Body of pancreas (tissue), 4 donors: ENCODE results near the gene DDR2. TPM values are rescaled to one million over a fixed set of nuclear protein-coding genes. Genes with fewer than 3 reads are reported as not detected.

Experiments
- ATAC-seq: fragments of 150-250 bp; one replicate; pipeline ENCODE4 v1.9.1; 2016
- DNase-seq, 4 donors: peaks; one replicate each; pipeline ENCODE4 v3.0.0-alpha.2; 2019
- H3K27ac ChIP-seq, 4 donors: fragments of 200-600 bp; sonication (generic); 1 replicate in 3 of 4; 2 replicates in 1 of 4; pipeline versions ENCODE4 v1.5.1 to v1.6.1; 2016 to 2019; ENCODE audit warnings: mild to moderate bottlenecking in 1 of 4, mixed read lengths in 1 of 4, moderate library complexity in 1 of 4
- H3K27me3 ChIP-seq, 2 donors: fragments of 200-600 bp; sonication (generic); one replicate each; pipeline ENCODE4 v1.6.0; 2016; ENCODE audit warnings: mild to moderate bottlenecking in 1 of 2
- H3K36me3 ChIP-seq, 2 donors: fragments of 200-600 bp; sonication (generic); replicated peaks in 1 of 2; 2 replicates each; pipeline ENCODE4 v1.5.1; 2016; ENCODE audit warnings: low read depth in 2 of 2; ENCODE audit not compliant: insufficient read depth in 1 of 2
- H3K4me1 ChIP-seq: fragments of 200-600 bp; sonication (generic); one replicate; pipeline ENCODE4 v1.6.0; 2016
- H3K4me3 ChIP-seq, 2 donors: fragments of 200-600 bp; sonication (generic); 1 replicate in 1 of 2; 2 replicates in 1 of 2; pipeline ENCODE4 v1.5.1; 2016 to 2019
- H3K9me3 ChIP-seq, 3 donors: fragments of 200-600 bp; sonication (generic); 1 replicate in 2 of 3; 2 replicates in 1 of 3; pipeline ENCODE4 v1.5.1; 2016
- CTCF ChIP-seq, 7 experiments: fragments of 450-650 bp in 4 of 7; fragments of 200-600 bp in 3 of 7; sonication (generic) in 3 of 7; IDR thresholded peaks; one replicate each; pipeline ENCODE4 v1.5.1; 2016 to 2019; ENCODE audit warnings: antibody characterized with exemption in 7 of 7
- POLR2A ChIP-seq, 3 donors: fragments of 450-650 bp; IDR thresholded peaks; one replicate each; pipeline ENCODE4 v1.6.1; 2016; ENCODE audit warnings: antibody characterized with exemption in 3 of 3, mild to moderate bottlenecking in 2 of 3
- WGBS, 2 donors: methylation state at CpG; one replicate each; pipeline ENCODE4 v1.1.5; 2017; 5-methylcytosine and 5-hydroxymethylcytosine counted together
- intact Hi-C: fragments of 100-400 bp; cut with DNase I; formaldehyde crosslinking; loops from one replicate; pipeline ENCODE4 v1.15.1; 2023
- total RNA-seq, 2 donors: library from RNA; depleted of rRNA; stranded (reverse); fragments of >200 nt; gene quantifications; one replicate each; pipeline ENCODE4 v1.1.0, GENCODE V29; 2016

The DDR2 gene
- total RNA-seq, 2 donors from 2014 or later, result 7.8 to 20.8 TPM

DNA sequence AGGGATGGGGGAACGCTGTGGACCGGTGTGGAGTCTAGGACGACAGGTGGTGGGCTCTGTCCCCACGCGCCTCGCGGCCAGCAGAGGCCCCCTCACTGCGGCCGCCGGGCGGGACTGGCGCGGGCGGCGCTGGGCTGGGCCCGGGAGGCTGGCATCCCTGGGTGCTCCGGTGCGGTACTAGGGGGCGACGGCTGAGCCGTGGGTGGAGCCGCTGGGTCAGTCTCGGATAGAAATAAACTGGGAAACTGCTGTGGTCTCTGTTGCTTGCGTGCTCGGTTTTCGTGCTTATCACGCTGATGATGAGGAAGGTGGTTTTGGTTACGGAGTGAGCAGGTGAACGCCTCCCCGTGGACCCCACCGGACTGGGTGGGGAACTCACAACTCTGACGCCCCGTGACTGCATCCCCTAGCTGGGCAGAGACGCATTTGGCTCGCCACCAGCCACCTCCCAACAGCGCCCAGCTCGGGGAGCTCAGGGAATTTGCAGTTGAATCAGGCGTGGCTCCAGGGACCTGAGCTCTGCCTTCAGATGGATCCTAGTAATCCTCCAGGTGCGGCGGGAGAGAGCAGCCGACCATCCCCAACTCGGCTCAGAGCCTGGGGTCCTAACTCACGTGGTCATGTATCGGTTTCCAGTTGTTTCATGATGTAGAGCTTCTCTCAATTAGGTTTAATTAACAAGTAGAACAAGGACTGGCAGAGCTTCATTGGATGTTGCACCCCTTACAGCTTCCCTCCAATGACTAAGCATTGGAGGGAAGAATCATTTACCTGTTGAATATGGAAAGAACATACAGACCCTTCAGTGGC, 190.3 kb downstream of the DDR2 start:
- TF ChIP-seq POLR2A (IDR thresholded peaks at IDR 0.05) (no peak), CTCF (IDR thresholded peaks at IDR 0.05) (no peak)
- peak; percentile 27 for ATAC-seq
- H3K36me3 ChIP-seq, result no peaks in the 10 kb centered on the region
- no peak overlapping the region for H3K27ac ChIP-seq
- H3K9me3 ChIP-seq, result no peaks in the 10 kb centered on the region
- H3K4me3 ChIP-seq, result no peak overlapping the region
- intact Hi-C loops, result no loop called here
- peak; percentile 4 to 33 (median 23) for DNase-seq
- peaks cover 0 to 6% of the 10 kb centered on the region in 2 donors for H3K27me3 ChIP-seq
- WGBS, 2 donors, result 4 to 5% methylated on average over 29 to 44 of the region's 44 CpGs
- H3K4me1 ChIP-seq, result peaks cover 7% of the 10 kb centered on the region

- Histone ChIP-seq H3K36me3 (no peaks in the 10 kb centered on the region), H3K4me1 (peaks cover 7% of the 10 kb centered on the region), H3K4me3 (no peak overlapping the region), H3K27ac (no peak overlapping the region), H3K27me3 (peaks cover 0 to 6% of the 10 kb centered on the region in 2 donors), H3K9me3 (no peaks in the 10 kb centered on the region)
- no peak for DNase-seq
- TF ChIP-seq CTCF (IDR thresholded peaks at IDR 0.05), result no peak
- no peak for TF ChIP-seq POLR2A (IDR thresholded peaks at IDR 0.05)
- no peak for ATAC-seq
- 86% methylated on average over 3 of the region's 3 CpGs for WGBS, 2 donors
- intact Hi-C loops, result no loop called here
These were observed 191.0 kb downstream of the DDR2 start for GRCh38 chr1:162823231-162823630.

DNA sequence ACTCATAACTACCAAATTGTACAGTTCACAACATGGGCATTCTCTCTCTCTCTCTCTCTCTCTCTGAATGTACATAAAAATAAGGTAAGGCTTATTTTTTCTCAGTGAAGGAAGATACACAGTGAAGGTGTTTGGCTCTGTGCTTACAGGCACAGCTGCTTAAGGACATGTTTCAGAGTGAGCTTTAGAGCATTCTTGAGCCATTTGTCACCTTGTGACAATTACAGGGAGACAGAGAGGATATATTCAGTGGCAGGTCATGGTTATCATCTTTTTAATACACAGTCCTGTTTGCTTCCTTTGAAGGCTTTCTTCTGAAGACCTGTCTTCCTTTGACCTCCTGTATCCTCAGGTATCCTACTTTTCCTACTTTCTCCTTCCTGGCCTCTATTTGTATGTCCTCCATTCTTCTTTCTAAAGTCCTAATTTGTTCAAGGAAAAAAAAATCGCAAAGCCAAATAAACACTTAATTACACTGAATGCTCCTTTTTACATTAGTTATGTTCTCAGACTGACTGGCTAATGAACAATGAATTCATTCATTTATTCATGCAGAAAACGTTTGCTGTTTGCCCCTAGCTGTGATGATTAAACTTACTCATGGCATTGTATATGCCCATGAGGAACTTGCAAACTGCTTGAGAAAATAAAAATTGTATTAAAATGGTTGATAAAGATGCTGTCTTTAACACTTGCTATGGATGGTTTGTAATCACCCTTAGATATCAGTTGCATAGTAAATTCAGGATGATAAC, 191.7 kb downstream of the DDR2 start:
- ATAC-seq (no peak), DNase-seq (no peak)
- Histone ChIP-seq H3K27me3 (peaks cover 0 to 6% of the 10 kb centered on the region in 2 donors), H3K9me3 (no peaks in the 10 kb centered on the region), H3K36me3 (no peaks in the 10 kb centered on the region), H3K4me3 (no peak overlapping the region), H3K4me1 (peaks cover 7% of the 10 kb centered on the region), H3K27ac (no peak overlapping the region)
- intact Hi-C loops, result no loop called here
- WGBS, 2 donors, result 36 to 39% methylated on average over 2 of the region's 2 CpGs
- no peak for TF ChIP-seq POLR2A (IDR thresholded peaks at IDR 0.05)
- TF ChIP-seq CTCF (IDR thresholded peaks at IDR 0.05), result no peak

DNA sequence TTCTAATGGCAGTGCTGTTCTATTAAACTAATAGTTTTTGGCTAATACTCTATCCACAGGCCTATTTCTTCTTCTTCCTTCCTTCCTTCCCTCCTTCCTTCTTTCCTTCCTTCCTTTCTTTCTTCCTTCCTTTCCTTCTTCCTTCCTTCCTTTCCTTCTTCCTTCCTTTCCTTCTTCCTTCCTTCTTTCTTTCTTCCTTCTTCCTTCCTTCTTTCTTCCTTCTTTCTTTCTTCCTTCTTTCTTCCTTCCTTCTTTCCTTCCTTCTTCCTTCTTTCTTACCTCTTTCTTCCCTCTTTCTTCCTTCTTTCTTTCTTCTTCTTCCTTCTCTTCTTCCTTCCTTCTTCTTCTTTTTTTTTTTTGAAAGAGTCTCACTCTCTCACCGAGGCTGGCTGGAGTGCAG, 197.0 kb downstream of the DDR2 start:
- Histone ChIP-seq H3K4me1 (no peaks in the 10 kb centered on the region), H3K27ac (no peak overlapping the region), H3K9me3 (no peaks in the 10 kb centered on the region), H3K4me3 (no peak overlapping the region), H3K27me3 (no peaks in the 10 kb centered on the region), H3K36me3 (no peaks in the 10 kb centered on the region)
- no peak for ATAC-seq
- TF ChIP-seq CTCF (IDR thresholded peaks at IDR 0.05), result no peak
- no peak for TF ChIP-seq POLR2A (IDR thresholded peaks at IDR 0.05)
- 83 to 92% methylated on average over 1 of the region's 1 CpG for WGBS, 2 donors
- intact Hi-C loops, result no loop called here
- no peak for DNase-seq
